H54 (cell line): ENCODE data around the gene POLR2H.

Experiments used
- DNase-seq: peaks from one replicate; pipeline ENCODE4 v3.0.0; 2011; ENCODE audit warnings: low spot score, mixed read lengths; ENCODE audit not compliant: insufficient read length
- FAIRE-seq: peaks from 3 replicates; lab custom pipeline; 2011; peaks lifted over from hg19 to GRCh38; lab: Jason Lieb, UNC
- POLR2A ChIP-seq: IDR thresholded peaks from 2 replicates; pipeline ENCODE4 v1.6.1; 2011; ENCODE audit warnings: low read depth, mild to moderate bottlenecking, low read length

Gene POLR2H

DNA sequence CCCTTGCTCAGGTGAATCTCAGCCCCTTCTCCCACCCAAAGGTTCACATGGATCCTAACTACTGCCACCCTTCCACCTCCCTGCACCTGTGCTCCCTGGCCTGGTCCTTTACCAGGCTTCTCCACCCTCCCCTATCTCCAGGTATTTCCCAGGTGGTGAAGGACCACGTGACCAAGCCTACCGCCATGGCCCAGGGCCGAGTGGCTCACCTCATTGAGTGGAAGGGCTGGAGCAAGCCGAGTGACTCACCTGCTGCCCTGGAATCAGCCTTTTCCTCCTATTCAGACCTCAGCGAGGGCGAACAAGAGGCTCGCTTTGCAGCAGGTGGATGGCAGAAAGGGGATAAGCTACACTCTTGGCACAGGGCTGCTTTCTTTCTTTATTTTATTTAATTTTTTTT lies 19.6 kb upstream of the POLR2H start:
- FAIRE-seq (no peak), DNase-seq (no peak)
- TF ChIP-seq POLR2A = no peak

DNA sequence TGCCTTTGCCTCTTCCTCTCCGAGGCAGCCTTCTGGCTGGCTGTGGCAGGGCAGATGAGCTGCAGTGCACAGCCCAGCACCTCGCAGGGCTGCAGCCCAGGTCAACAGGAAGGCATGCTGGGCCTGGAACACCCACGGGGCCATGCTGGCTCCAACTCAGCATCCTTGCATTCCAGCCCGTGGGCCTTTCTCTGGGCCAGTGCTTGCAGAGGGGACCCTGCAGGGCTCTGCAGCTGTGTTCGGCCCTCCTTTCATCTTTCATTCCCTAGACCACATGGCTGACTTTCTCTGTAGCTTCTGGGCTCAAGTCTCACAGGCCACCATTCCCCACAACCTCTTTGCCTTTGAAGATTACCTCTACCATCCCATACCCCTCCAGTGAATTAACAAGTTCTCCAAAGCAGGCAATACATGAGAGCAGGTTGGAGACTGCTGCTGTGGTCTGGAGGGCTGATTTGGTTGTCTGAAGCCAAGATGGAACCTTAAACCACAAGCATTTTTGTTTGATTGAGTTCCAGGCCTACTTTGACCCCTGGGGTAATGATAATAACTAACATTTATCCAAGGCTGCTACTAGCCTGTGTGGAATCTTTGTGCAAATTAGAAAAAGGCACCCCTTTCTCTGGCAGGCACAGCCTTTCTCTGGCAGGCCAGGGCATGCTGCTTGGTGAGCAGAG lies 18.2 kb upstream of the POLR2H start:
- no peak for TF ChIP-seq POLR2A
- no peak for DNase-seq
- no peak for FAIRE-seq

DNA sequence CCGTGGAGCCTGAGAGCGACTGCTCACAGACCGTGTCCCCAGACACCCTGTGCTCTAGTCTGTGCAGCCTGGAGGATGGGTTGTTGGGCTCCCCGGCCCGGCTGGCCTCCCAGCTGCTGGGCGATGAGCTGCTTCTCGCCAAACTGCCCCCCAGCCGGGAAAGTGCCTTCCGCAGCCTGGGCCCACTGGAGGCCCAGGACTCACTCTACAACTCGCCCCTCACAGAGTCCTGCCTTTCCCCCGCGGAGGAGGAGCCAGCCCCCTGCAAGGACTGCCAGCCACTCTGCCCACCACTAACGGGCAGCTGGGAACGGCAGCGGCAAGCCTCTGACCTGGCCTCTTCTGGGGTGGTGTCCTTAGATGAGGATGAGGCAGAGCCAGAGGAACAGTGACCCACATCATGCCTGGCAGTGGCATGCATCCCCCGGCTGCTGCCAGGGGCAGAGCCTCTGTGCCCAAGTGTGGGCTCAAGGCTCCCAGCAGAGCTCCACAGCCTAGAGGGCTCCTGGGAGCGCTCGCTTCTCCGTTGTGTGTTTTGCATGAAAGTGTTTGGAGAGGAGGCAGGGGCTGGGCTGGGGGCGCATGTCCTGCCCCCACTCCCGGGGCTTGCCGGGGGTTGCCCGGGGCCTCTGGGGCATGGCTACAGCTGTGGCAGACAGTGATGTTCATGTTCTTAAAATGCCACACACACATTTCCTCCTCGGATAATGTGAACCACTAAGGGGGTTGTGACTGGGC lies 16.8 kb upstream of the POLR2H start:
- FAIRE-seq (no peak), DNase-seq (no peak)
- no peak for TF ChIP-seq POLR2A

DNA sequence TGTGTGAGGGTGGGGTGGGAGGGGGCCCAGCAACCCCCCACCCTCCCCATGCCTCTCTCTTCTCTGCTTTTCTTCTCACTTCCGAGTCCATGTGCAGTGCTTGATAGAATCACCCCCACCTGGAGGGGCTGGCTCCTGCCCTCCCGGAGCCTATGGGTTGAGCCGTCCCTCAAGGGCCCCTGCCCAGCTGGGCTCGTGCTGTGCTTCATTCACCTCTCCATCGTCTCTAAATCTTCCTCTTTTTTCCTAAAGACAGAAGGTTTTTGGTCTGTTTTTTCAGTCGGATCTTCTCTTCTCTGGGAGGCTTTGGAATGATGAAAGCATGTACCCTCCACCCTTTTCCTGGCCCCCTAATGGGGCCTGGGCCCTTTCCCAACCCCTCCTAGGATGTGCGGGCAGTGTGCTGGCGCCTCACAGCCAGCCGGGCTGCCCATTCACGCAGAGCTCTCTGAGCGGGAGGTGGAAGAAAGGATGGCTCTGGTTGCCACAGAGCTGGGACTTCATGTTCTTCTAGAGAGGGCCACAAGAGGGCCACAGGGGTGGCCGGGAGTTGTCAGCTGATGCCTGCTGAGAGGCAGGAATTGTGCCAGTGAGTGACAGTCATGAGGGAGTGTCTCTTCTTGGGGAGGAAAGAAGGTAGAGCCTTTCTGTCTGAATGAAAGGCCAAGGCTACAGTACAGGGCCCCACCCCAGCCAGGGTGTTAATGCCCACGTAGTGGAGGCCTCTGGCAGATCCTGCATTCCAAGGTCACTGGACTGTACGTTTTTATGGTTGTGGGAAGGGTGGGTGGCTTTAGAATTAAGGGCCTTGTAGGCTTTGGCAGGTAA lies 16.0 kb upstream of the POLR2H start:
- FAIRE-seq (peak; percentile 69), DNase-seq (peak; percentile 87)
- TF ChIP-seq POLR2A = no peak

DNA sequence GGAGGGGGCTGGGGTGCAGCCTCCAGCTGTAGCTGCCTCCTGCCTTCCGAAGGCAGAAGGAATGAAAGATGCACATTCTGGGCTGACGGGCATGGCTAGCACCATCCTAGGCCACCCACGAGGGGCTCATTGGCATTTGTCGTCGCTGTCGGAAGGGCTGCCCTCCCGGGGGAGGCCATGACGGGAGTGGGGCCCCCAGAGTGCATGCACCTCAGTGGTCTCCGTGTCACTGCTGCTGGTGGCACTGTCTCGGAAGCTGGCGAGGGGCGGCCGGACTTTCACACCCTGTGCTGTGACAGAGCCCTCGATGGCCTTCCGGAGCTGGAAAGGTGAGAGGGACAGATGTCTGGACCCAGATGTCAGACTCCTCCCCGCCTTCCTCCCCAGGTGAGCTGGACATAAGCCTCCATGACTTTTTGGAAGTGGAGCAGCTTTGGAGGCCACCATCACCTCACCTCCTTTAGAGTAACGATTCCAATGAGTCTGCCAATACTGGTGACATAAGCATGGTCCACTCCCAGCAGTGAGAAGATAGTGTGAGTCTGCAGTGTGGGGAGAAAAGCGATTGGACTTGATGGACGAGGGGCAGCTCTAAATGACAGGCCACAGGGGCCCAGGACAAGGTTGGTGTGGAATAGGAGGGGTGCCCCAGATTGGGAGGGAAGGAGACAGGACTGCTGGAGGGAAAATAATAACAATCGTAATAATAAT lies 14.9 kb upstream of the POLR2H start:
- DNase-seq (no peak), FAIRE-seq (no peak)
- TF ChIP-seq POLR2A = no peak

DNA sequence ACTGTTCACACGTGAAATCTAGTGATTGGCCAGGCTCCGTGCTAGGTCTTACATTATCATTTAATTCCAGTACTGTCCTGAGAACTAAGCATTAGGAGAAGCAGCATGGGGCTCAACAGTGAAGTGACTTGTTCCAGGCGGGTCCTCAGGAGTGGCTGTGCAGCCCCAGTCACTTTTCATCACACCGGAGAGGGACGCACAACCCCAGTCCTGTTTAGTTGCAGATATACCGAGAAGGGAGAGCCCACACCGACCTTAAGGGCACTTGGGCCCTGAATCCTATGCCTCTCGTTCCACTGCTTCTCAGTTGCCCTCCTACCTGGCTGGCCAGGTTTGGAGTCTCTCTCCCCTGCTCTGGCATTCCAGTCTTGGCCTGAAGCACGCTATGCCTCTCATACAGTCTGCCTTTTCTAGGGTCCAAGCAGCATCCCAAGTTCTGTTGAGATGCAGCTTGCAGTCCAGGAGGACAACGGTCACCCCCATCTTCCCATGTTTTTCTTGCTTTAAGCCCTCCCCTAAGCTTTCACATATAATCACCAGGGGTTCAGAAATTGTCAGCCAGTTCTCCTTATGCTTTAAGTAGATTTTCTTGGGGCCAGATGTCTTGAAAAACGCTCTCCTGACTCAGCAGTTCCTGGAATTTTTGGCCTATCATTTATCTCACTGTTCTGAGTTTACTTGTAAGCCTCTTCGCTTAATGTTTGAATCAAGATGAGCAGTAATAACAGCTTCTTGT lies 14.0 kb upstream of the POLR2H start:
- FAIRE-seq (no peak), DNase-seq (no peak)

DNA sequence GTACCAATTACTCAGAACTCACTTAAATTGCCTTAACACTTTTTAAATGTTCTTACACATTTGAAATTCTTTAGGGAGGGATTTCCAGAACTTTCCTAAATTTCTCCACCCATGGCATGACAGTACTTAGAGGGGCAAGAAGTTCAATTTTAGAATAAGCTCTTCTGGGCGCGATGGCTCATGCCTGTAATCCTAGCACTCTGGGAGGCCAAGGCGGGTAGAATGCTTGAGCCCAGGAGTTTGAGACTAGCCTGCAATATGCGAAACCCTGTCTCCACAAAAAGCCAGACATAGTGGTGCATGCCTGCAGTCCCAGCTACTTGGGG lies 13.5 kb upstream of the POLR2H start:
- TF ChIP-seq POLR2A = no peak

More for the DNA sequence above, 14.0 kb upstream of the POLR2H start:
- no peak for TF ChIP-seq POLR2A

DNA sequence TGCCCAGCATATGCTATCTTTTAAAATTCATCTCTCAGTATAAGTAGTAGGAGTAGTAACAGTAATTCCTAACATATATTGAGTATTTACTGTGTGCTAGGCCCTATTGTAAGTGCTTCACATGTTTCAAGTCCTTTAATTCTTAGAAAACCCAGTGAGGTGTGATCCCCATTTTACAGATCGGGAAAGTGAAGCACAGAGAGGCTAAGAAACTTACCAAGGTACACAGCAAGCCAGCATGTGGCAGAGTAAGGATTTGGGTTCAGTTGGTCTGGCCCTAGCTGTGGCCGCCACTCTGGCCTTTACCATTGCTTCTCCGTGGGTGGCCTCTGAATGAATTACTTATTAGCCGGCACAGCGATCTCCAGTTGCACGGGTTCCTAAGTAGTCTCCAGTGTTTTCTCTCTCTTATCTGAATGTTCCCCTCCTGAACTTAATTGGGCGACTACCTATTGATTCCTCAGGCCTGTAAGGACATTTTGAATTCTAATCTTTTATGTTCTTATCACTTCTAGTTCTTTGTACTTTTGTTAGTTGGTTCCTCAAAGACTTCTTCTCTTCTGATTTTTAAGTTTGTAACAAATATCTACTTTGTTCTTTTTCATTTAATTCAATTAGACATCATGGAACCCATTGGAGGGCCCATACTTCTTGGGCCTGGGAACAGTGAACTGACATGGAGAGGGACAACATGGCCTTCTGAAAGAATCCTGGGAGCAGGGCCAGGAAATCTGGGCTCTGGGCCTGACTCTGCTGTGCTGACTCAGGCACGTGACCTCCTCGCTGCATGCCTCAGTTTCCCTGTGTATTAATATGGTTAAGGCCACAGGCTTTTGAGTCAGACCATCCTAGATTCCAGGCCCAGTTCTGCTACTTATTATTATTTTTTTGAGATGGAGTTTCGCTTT lies 11.7 kb upstream of the POLR2H start:
- no peak for DNase-seq
- no peak for FAIRE-seq
- TF ChIP-seq POLR2A = no peak

More for the DNA sequence above, 13.5 kb upstream of the POLR2H start:
- FAIRE-seq = no peak
- no peak for DNase-seq

DNA sequence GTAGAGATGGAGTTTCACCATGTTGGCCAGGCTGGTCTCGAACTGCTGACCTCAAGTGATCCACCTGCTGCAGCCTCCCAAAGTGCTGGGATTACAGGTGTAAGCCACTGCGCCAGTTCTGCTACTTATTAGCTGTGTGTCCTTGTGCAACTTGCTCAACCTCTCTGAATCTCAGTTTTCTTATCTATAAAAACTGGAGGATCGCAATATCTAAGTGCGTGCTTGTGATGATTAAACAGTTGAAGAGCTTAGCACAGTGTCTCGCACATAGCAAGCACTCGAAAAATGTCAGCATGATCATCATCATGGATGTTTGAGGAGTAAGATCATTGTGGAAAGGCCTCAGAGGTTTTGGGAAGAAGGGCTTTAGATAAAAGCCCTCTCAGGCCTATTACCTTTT lies 10.9 kb upstream of the POLR2H start:
- no peak for DNase-seq
- FAIRE-seq = no peak
- TF ChIP-seq POLR2A = no peak

DNA sequence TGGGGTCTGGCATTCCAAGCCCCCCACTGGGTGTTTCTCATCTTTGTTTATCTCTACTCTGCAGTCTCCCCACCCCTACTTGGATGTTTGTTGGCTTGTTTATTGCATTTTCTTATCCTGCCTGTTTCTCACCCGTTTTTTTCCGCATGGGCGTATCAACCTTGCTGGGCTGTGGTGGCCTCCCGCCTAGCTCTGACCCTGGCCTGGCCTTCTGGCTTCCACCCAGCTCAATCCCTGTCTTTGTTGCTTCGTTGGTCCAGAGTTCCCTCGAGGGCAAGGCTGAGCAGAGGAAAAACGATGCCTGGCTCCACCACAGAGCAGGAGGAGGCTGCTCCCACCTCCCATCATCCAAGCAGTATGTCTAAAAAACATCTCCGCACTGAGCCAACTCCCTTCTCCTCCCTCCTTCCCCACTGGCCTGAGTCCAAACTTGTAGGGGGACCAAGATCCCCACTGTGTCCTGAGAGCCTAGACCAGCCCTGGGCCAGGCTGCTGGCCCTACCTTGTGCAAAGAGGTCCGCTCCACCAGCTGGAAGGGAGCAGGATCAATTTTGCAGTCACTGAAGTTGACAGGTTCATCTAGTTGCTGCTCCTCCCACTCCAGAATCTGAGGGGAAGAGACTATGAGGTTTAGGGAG lies 9.9 kb upstream of the POLR2H start:
- FAIRE-seq = no peak
- no peak for DNase-seq
- no peak for TF ChIP-seq POLR2A

DNA sequence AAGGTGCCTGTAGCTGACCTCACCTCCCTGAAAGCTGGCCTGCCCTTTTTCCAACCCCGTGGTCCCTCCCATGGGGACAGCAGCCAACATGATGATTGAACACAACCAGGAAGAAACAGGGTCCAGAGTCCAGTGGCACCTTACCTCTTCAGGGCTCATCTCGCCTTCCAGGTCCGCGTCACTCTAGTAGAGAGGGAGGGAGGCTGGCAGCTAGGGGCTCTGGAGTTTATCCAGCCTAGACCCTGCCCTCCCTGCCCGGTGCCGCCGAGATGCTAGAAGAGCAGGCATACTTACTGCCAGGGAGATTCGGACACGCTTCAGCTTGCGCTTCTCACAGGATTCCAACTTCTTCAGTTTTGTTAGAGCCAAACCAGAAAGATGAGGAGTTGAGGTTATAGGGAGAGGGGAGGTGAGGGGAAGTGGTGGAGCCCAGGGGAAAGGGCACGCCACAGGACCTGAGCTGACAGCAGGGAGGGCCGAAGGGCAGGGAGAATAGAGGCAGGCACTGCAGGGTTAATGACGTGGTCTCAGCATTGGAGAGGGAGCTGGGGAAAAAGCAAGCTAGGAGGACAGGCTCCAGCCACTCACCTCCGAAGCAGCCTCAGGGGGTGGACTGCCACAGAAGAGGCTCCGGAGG lies 9.2 kb upstream of the POLR2H start:
- FAIRE-seq = no peak
- DNase-seq = no peak
- no peak for TF ChIP-seq POLR2A

DNA sequence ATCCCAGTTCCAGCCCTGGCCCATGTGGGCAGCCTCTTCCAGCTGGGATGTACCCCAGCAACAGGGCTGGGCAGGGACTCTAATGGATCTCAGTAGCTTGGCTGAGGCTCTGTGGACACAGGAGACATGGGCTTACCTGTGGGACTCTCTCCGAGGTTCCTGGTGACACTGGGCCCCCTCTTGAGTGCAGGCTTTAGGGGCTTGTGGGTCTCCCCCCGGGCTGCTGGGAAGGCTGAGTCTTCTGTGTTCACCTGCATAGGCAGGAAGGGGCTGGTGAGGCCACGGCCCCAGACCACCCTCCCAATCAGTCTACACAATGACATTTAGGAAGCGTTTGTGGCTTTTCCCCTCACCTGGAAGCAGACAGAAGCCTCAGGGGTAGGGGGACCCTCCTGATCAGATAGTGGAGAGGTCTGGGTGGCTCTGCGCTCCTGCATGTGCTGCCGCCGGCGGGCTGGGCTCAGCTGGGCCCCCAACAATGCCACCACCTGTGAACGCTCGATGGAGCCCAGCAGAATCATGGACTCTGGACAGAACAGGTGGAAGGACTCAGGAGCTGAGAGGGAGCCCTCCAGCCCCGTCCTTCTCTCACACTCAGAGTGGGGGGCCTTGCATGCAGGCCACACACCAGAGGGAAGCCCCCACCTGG lies 8.5 kb upstream of the POLR2H start:
- FAIRE-seq = no peak
- DNase-seq = no peak
- TF ChIP-seq POLR2A = no peak
